Keratinocyte (primary cell): Measurements from ENCODE around the gene DIS3.

Experiments
- EZH2 ChIP-seq: IDR thresholded peaks from one replicate; pipeline ENCODE4 v1.6.1; 2012; ENCODE audit warnings: inconsistent platforms, mild to moderate bottlenecking, low read length, moderate library complexity
- TF ChIP-seq, protein P1 (sequence below), 3 experiments: IDR thresholded peaks in 1 of 3; conservative IDR thresholded peaks in 1 of 3; optimal IDR thresholded peaks in 1 of 3; 2 replicates in 2 of 3; 3 replicates in 1 of 3; pipeline versions ENCODE3 to v1.5.1; 2011; ENCODE audit warnings: low read length in 3 of 3, mild to moderate bottlenecking in 3 of 3, moderate library complexity in 2 of 3, control low read depth in 1 of 3, inconsistent platforms in 1 of 3; ENCODE audit not compliant: insufficient read depth in 2 of 3; ENCODE audit errors: extremely low read depth in 1 of 3

DNA sequence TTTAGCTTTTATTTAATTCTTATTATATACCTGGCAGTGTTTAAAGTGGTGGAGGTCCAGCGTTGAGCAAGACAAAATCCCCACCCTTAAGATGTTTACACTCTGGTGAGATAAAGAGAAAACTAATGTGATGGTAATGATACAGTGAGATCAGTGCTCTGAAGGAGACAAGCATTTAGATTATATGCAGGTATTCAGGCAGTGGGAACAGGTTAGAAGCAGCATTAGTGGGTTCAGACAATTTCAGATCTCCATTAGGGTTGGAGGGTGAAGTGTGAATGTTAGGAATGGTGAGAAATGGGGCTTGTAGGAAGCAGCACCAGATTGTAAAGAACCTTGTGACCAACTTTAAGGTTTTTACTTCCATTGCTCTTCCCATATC is 39.2 kb upstream of the DIS3 start:
- TF ChIP-seq, protein P1, sequence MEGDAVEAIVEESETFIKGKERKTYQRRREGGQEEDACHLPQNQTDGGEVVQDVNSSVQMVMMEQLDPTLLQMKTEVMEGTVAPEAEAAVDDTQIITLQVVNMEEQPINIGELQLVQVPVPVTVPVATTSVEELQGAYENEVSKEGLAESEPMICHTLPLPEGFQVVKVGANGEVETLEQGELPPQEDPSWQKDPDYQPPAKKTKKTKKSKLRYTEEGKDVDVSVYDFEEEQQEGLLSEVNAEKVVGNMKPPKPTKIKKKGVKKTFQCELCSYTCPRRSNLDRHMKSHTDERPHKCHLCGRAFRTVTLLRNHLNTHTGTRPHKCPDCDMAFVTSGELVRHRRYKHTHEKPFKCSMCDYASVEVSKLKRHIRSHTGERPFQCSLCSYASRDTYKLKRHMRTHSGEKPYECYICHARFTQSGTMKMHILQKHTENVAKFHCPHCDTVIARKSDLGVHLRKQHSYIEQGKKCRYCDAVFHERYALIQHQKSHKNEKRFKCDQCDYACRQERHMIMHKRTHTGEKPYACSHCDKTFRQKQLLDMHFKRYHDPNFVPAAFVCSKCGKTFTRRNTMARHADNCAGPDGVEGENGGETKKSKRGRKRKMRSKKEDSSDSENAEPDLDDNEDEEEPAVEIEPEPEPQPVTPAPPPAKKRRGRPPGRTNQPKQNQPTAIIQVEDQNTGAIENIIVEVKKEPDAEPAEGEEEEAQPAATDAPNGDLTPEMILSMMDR (optimal IDR thresholded peaks at IDR 0.05 in 1 of 3, IDR thresholded peaks at IDR 0.05 in 1 of 3, conservative IDR thresholded peaks at IDR 0.05 in 1 of 3; ENCODE audit: extremely low read depth in 1 of 3, insufficient read depth in 2 of 3, low read length in 3 of 3): no peak
- TF ChIP-seq EZH2: no peak
